HL-60 (cell line): ENCODE results near the gene NFATC1.

ENCODE experiments used
- DNase-seq, 2 experiments: peaks; one replicate each; pipeline ENCODE4 v3.0.0-alpha.2; 2010 to 2020; ENCODE audit warnings: low read depth in 1 of 2, low spot score in 1 of 2
- H3K27ac ChIP-seq: fragments of 250-450 bp; sonication (Bioruptor Pico); replicated peaks from 2 replicates; pipeline ENCODE4 v1.5.1; 2020; ENCODE audit warnings: mild to moderate bottlenecking, moderate library complexity
- H3K27me3 ChIP-seq: fragments of 250-450 bp; sonication (Bioruptor Pico); 2 replicates; pipeline ENCODE4 v1.5.1; 2021; ENCODE audit warnings: mild to moderate bottlenecking, moderate library complexity; ENCODE audit not compliant: insufficient read depth, poor library complexity, severe bottlenecking
- H3K4me3 ChIP-seq: replicated peaks from 2 replicates; pipeline ENCODE4 v1.5.1; 2011; ENCODE audit warnings: mild to moderate bottlenecking, control low read depth, low read length; ENCODE audit not compliant: insufficient read depth
- GABPA ChIP-seq: IDR thresholded peaks from 2 replicates; pipeline ENCODE4 v1.6.1; 2012; ENCODE audit warnings: low read depth
- POLR2AphosphoS5 ChIP-seq: IDR thresholded peaks from 2 replicates; pipeline ENCODE4 v1.6.1; 2012; ENCODE audit warnings: low read depth
- SPI1 ChIP-seq: IDR thresholded peaks from 2 replicates; pipeline ENCODE4 v1.6.1; 2012; ENCODE audit warnings: low read depth, mild to moderate bottlenecking, borderline replicate concordance
- TF ChIP-seq, protein P1 (sequence below): IDR thresholded peaks from one replicate; pipeline ENCODE4 v1.5.1; 2011; ENCODE audit warnings: low read length, control low read depth, inconsistent platforms; ENCODE audit not compliant: insufficient read depth
- TF ChIP-seq, protein P2 (sequence below): IDR thresholded peaks from 2 replicates; pipeline ENCODE4 v1.6.1; 2012; ENCODE audit warnings: low read depth; ENCODE audit not compliant: insufficient replicate concordance

NFATC1 gene

DNA sequence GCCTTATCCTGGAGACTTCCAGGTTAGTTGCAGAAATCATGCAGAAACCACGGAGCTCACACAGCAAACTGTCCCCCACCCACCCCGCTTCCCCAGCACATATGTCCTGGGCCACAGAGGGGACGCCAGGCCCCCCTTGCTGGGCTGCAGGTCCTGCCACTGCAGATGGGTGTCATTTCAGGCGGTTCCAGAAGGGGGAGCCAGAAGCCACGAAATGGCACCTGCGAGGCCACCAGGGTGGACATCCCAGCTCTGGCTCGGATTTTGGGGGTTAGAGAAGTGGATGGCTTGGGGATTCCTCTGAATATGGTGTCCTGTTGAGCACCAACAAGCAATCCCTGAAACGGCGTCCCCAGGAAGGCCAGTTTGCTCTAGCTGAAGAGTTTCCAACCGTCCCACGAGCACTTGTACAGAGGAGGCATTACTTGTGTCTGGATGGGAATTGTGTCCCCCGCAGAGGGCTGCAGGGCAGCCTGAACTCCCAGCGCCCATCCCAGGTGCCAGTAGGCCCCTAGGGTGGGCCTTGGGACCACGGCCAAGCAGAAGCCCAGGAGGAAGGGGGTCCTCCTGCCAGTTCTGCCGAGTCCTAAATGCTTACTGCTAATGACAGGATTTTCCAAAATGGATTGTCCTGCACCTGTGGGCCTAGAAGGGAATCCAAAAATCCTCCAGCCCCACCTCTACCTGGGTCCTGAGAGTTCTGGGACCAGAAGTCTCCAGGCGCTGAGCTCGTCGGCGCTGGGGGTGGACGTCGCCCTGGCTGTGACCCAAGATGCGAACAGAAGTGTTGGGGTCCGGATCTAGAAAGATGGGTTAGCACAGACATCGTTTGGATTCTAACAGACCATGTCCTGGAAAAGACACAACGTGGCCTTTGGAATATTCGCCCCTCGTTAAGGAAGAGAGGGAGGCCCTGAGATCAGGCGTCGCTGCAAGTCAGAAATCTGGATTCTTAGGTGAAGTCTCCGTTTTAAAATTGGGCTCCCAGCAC is 14.6 kb upstream of the NFATC1 start:
- Histone ChIP-seq H3K27me3 (no peaks in the 10 kb centered on the region), H3K27ac (no peak overlapping the region), H3K4me3 (no peak overlapping the region)
- peak in 1 of 2 experiments; percentile 74 for DNase-seq
- TF ChIP-seq POLR2AphosphoS5, result no peak
- TF ChIP-seq GABPA, result no peak
- TF ChIP-seq, protein P1, sequence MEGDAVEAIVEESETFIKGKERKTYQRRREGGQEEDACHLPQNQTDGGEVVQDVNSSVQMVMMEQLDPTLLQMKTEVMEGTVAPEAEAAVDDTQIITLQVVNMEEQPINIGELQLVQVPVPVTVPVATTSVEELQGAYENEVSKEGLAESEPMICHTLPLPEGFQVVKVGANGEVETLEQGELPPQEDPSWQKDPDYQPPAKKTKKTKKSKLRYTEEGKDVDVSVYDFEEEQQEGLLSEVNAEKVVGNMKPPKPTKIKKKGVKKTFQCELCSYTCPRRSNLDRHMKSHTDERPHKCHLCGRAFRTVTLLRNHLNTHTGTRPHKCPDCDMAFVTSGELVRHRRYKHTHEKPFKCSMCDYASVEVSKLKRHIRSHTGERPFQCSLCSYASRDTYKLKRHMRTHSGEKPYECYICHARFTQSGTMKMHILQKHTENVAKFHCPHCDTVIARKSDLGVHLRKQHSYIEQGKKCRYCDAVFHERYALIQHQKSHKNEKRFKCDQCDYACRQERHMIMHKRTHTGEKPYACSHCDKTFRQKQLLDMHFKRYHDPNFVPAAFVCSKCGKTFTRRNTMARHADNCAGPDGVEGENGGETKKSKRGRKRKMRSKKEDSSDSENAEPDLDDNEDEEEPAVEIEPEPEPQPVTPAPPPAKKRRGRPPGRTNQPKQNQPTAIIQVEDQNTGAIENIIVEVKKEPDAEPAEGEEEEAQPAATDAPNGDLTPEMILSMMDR, result peak; percentile 90
- TF ChIP-seq SPI1, result no peak

DNA sequence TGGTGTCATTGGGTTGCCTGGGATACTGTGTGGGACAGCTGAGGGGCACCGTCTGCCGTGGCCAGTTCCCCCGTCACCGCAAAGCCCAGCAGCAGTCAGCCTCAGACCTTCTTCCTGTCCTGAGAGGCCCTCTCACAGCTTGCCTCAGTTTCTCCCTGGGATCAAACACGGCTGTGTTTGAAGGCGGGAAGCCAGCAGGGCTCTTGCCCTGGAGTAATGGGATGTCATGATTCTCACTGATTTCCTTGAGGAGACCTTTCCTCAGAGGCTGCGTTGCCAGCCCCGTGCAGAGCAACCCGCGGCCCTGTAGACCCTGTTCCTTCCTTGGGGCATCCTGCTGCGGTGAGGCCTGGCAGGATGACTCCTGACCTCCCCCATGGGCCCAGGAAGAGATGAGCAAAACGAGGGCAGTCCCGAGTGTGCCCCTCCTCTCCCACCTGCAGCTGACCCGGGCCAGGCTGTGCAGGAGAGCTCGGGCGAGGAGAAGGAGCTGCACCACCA is 13.9 kb upstream of the NFATC1 start:
- no peak for DNase-seq
- Histone ChIP-seq H3K4me3 (no peak overlapping the region), H3K27me3 (no peaks in the 10 kb centered on the region), H3K27ac (no peak overlapping the region)
- TF ChIP-seq SPI1 (no peak), POLR2AphosphoS5 (no peak), GABPA (no peak)
- TF ChIP-seq, protein P2, sequence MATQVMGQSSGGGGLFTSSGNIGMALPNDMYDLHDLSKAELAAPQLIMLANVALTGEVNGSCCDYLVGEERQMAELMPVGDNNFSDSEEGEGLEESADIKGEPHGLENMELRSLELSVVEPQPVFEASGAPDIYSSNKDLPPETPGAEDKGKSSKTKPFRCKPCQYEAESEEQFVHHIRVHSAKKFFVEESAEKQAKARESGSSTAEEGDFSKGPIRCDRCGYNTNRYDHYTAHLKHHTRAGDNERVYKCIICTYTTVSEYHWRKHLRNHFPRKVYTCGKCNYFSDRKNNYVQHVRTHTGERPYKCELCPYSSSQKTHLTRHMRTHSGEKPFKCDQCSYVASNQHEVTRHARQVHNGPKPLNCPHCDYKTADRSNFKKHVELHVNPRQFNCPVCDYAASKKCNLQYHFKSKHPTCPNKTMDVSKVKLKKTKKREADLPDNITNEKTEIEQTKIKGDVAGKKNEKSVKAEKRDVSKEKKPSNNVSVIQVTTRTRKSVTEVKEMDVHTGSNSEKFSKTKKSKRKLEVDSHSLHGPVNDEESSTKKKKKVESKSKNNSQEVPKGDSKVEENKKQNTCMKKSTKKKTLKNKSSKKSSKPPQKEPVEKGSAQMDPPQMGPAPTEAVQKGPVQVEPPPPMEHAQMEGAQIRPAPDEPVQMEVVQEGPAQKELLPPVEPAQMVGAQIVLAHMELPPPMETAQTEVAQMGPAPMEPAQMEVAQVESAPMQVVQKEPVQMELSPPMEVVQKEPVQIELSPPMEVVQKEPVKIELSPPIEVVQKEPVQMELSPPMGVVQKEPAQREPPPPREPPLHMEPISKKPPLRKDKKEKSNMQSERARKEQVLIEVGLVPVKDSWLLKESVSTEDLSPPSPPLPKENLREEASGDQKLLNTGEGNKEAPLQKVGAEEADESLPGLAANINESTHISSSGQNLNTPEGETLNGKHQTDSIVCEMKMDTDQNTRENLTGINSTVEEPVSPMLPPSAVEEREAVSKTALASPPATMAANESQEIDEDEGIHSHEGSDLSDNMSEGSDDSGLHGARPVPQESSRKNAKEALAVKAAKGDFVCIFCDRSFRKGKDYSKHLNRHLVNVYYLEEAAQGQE, result no peak
- TF ChIP-seq, protein P1, result no peak

DNA sequence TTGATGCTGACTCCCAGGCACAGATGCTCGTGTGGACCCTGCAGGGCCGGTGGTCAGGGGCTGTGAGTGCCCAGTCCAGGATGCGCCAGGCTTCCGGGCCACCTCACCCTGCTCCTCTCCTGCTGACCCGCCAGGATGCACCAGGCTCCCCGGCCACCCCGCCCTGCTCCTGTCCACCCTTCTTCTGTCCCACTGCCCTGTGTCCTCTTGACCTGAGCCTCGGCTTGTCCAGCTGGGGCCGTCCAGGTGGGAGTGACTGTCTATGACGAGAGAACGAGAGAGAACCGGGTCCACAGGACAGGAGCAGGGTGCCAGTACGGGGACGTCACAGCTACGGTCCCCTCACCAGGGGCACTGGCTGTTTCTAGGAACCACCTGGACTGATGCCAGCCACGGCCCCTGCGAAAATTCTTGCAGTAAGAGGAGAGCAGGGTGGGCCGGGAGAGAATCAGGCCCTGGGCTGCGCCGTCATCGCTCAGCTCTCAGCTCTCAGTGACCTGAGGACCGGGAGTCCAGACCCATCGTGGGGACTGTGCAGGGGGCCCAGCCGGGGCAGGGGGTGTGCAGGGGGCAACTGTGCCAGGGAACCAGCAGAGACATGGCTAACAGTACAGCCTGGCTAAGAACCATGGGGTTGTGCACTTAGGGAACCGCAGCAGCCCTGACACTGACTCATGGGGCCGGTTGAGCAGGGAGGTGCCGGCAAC is 12.9 kb upstream of the NFATC1 start:
- Histone ChIP-seq H3K27ac (no peak overlapping the region), H3K4me3 (no peak overlapping the region), H3K27me3 (no peaks in the 10 kb centered on the region)
- TF ChIP-seq, protein P2, result no peak
- TF ChIP-seq SPI1 (no peak), POLR2AphosphoS5 (no peak)
- no peak for DNase-seq
